ENCODE measurements around the gene C20orf202.

Gene C20orf202

GRCh38 chr20:1160991-1161390 is 42.3 kb upstream of the C20orf202 start:
- DNase-seq (ENCODE audit: low read depth): no peak
- TF ChIP-seq POLR2A (IDR thresholded peaks at IDR 0.05; ENCODE audit: extremely low read depth, insufficient read length) (no peak), MYC (IDR thresholded peaks at IDR 0.05; ENCODE audit: low read depth, low read length) (no peak), CTCF (IDR thresholded peaks at IDR 0.05; ENCODE audit: low read depth, low read length) (no peak), MAX (IDR thresholded peaks at IDR 0.05; ENCODE audit: low read depth, low read length) (no peak)
- no peak overlapping the region for H3K4me3 ChIP-seq (ENCODE audit: low read depth, low read length)

- DNase-seq (ENCODE audit: low read depth): no peak
- no peak overlapping the region for H3K4me3 ChIP-seq (ENCODE audit: low read depth, low read length)
- no peak for TF ChIP-seq CTCF (IDR thresholded peaks at IDR 0.05; ENCODE audit: low read depth, low read length)
- no peak for TF ChIP-seq MYC (IDR thresholded peaks at IDR 0.05; ENCODE audit: low read depth, low read length)
- TF ChIP-seq POLR2A (IDR thresholded peaks at IDR 0.05; ENCODE audit: extremely low read depth, insufficient read length): no peak
- no peak for TF ChIP-seq MAX (IDR thresholded peaks at IDR 0.05; ENCODE audit: low read depth, low read length)
Measured at GRCh38 chr20:1163105-1163504, 40.1 kb upstream of the C20orf202 start.

GRCh38 chr20:1163653-1164052 is 39.6 kb upstream of the C20orf202 start:
- TF ChIP-seq MYC (IDR thresholded peaks at IDR 0.05; ENCODE audit: low read depth, low read length) (no peak), CTCF (IDR thresholded peaks at IDR 0.05; ENCODE audit: low read depth, low read length) (no peak), POLR2A (IDR thresholded peaks at IDR 0.05; ENCODE audit: extremely low read depth, insufficient read length) (no peak), MAX (IDR thresholded peaks at IDR 0.05; ENCODE audit: low read depth, low read length) (no peak)
- DNase-seq (ENCODE audit: low read depth): no peak
- no peak overlapping the region for H3K4me3 ChIP-seq (ENCODE audit: low read depth, low read length)

- no peak overlapping the region for H3K4me3 ChIP-seq (ENCODE audit: low read depth, low read length)
Measured at GRCh38 chr20:1164871-1165270, 38.4 kb upstream of the C20orf202 start.

GRCh38 chr20:1165521-1165920 is 37.7 kb upstream of the C20orf202 start:
- DNase-seq (ENCODE audit: low read depth): no peak
- TF ChIP-seq MYC (IDR thresholded peaks at IDR 0.05; ENCODE audit: low read depth, low read length): no peak
- no peak for TF ChIP-seq POLR2A (IDR thresholded peaks at IDR 0.05; ENCODE audit: extremely low read depth, insufficient read length)
- no peak for TF ChIP-seq CTCF (IDR thresholded peaks at IDR 0.05; ENCODE audit: low read depth, low read length)
- no peak for TF ChIP-seq MAX (IDR thresholded peaks at IDR 0.05; ENCODE audit: low read depth, low read length)
- no peak overlapping the region for H3K4me3 ChIP-seq (ENCODE audit: low read depth, low read length)

More at GRCh38 chr20:1164871-1165270, 38.4 kb upstream of the C20orf202 start:
- TF ChIP-seq MYC (IDR thresholded peaks at IDR 0.05; ENCODE audit: low read depth, low read length) (no peak), MAX (IDR thresholded peaks at IDR 0.05; ENCODE audit: low read depth, low read length) (no peak), CTCF (IDR thresholded peaks at IDR 0.05; ENCODE audit: low read depth, low read length) (no peak), POLR2A (IDR thresholded peaks at IDR 0.05; ENCODE audit: extremely low read depth, insufficient read length) (no peak)
- DNase-seq (ENCODE audit: low read depth): no peak

- no peak for TF ChIP-seq MYC (IDR thresholded peaks at IDR 0.05; ENCODE audit: low read depth, low read length)
- TF ChIP-seq CTCF (IDR thresholded peaks at IDR 0.05; ENCODE audit: low read depth, low read length): no peak
- TF ChIP-seq POLR2A (IDR thresholded peaks at IDR 0.05; ENCODE audit: extremely low read depth, insufficient read length): no peak
- DNase-seq (ENCODE audit: low read depth): peak; percentile 88
- no peak overlapping the region for H3K4me3 ChIP-seq (ENCODE audit: low read depth, low read length)
Measured at GRCh38 chr20:1165941-1166340, 37.3 kb upstream of the C20orf202 start.

Data from NB4 (cell line).